Suppressor macrophage (primary cell): ENCODE data around the gene USP54.
A peak's percentile ranks its signal among the peaks of the same experiment; 100 is the strongest.

Experiments
- DNase-seq, 4 experiments: peaks; one replicate each; pipeline ENCODE4 v3.0.0-alpha.2; 2020 to 2022

USP54 gene

GRCh38 chr10:73519336-73519735 is 71.8 kb downstream of the USP54 start:
- no peak for DNase-seq

GRCh38 chr10:73517166-73517888 is 73.8 kb downstream of the USP54 start:
- no peak for DNase-seq

GRCh38 chr10:73512207-73512743 is 78.9 kb downstream of the USP54 start:
- no peak for DNase-seq

GRCh38 chr10:73509695-73510094 is 81.4 kb downstream of the USP54 start:
- no peak for DNase-seq

- DNase-seq: no peak
Measured at GRCh38 chr10:73506491-73506890, 84.7 kb downstream of the USP54 start.

GRCh38 chr10:73506074-73506473 is 85.1 kb downstream of the USP54 start:
- DNase-seq: no peak

GRCh38 chr10:73503037-73503436 is 88.1 kb downstream of the USP54 start:
- no peak for DNase-seq

- DNase-seq: peak in 2 of 4 experiments; percentile 26 to 34
Measured at GRCh38 chr10:73501651-73502050, 89.5 kb downstream of the USP54 start.

- DNase-seq: no peak
Measured at GRCh38 chr10:73497623-73498022, 93.5 kb downstream of the USP54 start.

- DNase-seq: peak; percentile 93 to 97 (median 94)
Measured at GRCh38 chr10:73495884-73496674, 95.1 kb downstream of the USP54 start, which contains the start of gene PPP3CB. Gene PPP3CB (minus strand): TSS chr10:73496024. CDS start chr10:73495889, 135 bp downstream.

- DNase-seq: peak; percentile 94 to 98 (median 97)
Measured at GRCh38 chr10:73495226-73495883, 95.8 kb downstream of the USP54 start.

GRCh38 chr10:73494877-73495225 is 96.3 kb downstream of the USP54 start:
- DNase-seq: no peak

- no peak for DNase-seq
Measured at GRCh38 chr10:73494213-73494612, 96.9 kb downstream of the USP54 start.

- no peak for DNase-seq
Measured at GRCh38 chr10:73493781-73494180, 97.4 kb downstream of the USP54 start.

- DNase-seq: no peak
Measured at GRCh38 chr10:73486601-73487000, 104.5 kb downstream of the USP54 start.

- DNase-seq: no peak
Measured at GRCh38 chr10:73485320-73485719, 105.8 kb downstream of the USP54 start.

- no peak for DNase-seq
Measured at GRCh38 chr10:73480158-73480557, 111.0 kb downstream of the USP54 start.

- DNase-seq: no peak
Measured at GRCh38 chr10:73478636-73479035, 112.5 kb downstream of the USP54 start.

- DNase-seq: no peak
Measured at GRCh38 chr10:73471226-73471625, 119.9 kb downstream of the USP54 start.

GRCh38 chr10:73469579-73469978 is 121.6 kb downstream of the USP54 start:
- DNase-seq: peak in 2 of 4 experiments; percentile 44 to 56

- DNase-seq: no peak
Measured at GRCh38 chr10:73467206-73467605, 123.9 kb downstream of the USP54 start.

- DNase-seq: no peak
Measured at GRCh38 chr10:73465978-73466726, 125.0 kb downstream of the USP54 start.
